OCI-LY1 (cell line): Measurements from ENCODE around the gene CEP78.

Experiments
- H2AFZ ChIP-seq: fragments of 200-600 bp; sonication (generic), shearing (Covaris generic); 2 replicates; pipeline ENCODE4 v1.6.0; 2014; ENCODE audit warnings: antibody characterized with exemption, mild to moderate bottlenecking, low read length
- H3F3A ChIP-seq: fragments of 200-600 bp; sonication (generic), shearing (Covaris generic); 2 replicates; pipeline ENCODE4 v1.6.0; 2014; ENCODE audit warnings: mild to moderate bottlenecking, antibody characterized with exemption, low read length, moderate library complexity; ENCODE audit not compliant: insufficient read depth
- H3K27ac ChIP-seq: fragments of 200-600 bp; sonication (generic); 2 replicates; pipeline ENCODE4 v1.5.1; 2014; ENCODE audit warnings: low read length, mixed run types, mild to moderate bottlenecking, low read depth; ENCODE audit not compliant: poor library complexity, severe bottlenecking
- H3K27me3 ChIP-seq: fragments of 200-600 bp; sonication (generic); 2 replicates; pipeline ENCODE4 v1.6.0; 2014; ENCODE audit warnings: antibody characterized with exemption, mild to moderate bottlenecking, low read length, moderate library complexity; ENCODE audit not compliant: insufficient read depth
- H3K36me3 ChIP-seq: fragments of 200-600 bp; sonication (generic); 2 replicates; pipeline ENCODE4 v1.6.1; 2014; ENCODE audit warnings: mild to moderate bottlenecking, antibody characterized with exemption, low read length, moderate library complexity, mixed read lengths; ENCODE audit not compliant: insufficient read depth
- H3K4me1 ChIP-seq: fragments of 200-600 bp; sonication (generic); 2 replicates; pipeline ENCODE4 v1.5.1; 2014; ENCODE audit warnings: mild to moderate bottlenecking, low read length, moderate library complexity; ENCODE audit not compliant: insufficient read depth, severe bottlenecking
- H3K4me2 ChIP-seq: fragments of 200-600 bp; sonication (generic), shearing (Covaris generic); 2 replicates; pipeline ENCODE4 v1.6.1; 2014; ENCODE audit warnings: low read length
- H3K4me3 ChIP-seq: fragments of 200-600 bp; sonication (generic); 2 replicates; pipeline ENCODE4 v1.5.1; 2014; ENCODE audit warnings: low read length, low read depth, mild to moderate bottlenecking, mixed read lengths; ENCODE audit not compliant: poor library complexity, severe bottlenecking
- H3K79me2 ChIP-seq: fragments of 200-600 bp; shearing (Covaris generic); 2 replicates; pipeline ENCODE4 v1.6.1; 2016; ENCODE audit warnings: mixed run types, low read length, mixed read lengths; ENCODE audit not compliant: insufficient read depth
- H3K9ac ChIP-seq: fragments of 200-600 bp; sonication (generic), shearing (Covaris generic); 2 replicates; pipeline ENCODE4 v1.6.1; 2014; ENCODE audit warnings: mild to moderate bottlenecking, low read length, mixed read lengths
- H3K9me2 ChIP-seq: fragments of 200-600 bp; sonication (generic), shearing (Covaris generic); 2 replicates; pipeline ENCODE4 v1.6.1; 2014; ENCODE audit warnings: low read depth, mild to moderate bottlenecking, low read length, mixed read lengths
- H3K9me3 ChIP-seq: fragments of 200-600 bp; shearing (Covaris generic); 2 replicates; pipeline ENCODE4 v1.6.1; 2014; ENCODE audit warnings: low read length, mixed read lengths
- H4K20me1 ChIP-seq: fragments of 200-600 bp; sonication (generic), shearing (Covaris generic); 2 replicates; pipeline ENCODE4 v1.6.0; 2016; ENCODE audit warnings: mild to moderate bottlenecking, low read length; ENCODE audit not compliant: insufficient read depth
- EZH2 ChIP-seq: fragments of 200-600 bp; sonication (generic), shearing (Covaris generic); IDR thresholded peaks from 2 replicates; pipeline ENCODE4 v1.8.0; 2017; ENCODE audit warnings: borderline replicate concordance, mixed run types, mild to moderate bottlenecking, antibody characterized with exemption, low read length, moderate library complexity, mixed read lengths
- TF ChIP-seq, protein P1 (sequence below): fragments of 200-600 bp; sonication (generic), shearing (Covaris generic); IDR thresholded peaks from 2 replicates; pipeline ENCODE4 v1.5.1; 2017; ENCODE audit warnings: mild to moderate bottlenecking, antibody characterized with exemption, low read length, moderate library complexity, mixed read lengths

Gene CEP78

DNA sequence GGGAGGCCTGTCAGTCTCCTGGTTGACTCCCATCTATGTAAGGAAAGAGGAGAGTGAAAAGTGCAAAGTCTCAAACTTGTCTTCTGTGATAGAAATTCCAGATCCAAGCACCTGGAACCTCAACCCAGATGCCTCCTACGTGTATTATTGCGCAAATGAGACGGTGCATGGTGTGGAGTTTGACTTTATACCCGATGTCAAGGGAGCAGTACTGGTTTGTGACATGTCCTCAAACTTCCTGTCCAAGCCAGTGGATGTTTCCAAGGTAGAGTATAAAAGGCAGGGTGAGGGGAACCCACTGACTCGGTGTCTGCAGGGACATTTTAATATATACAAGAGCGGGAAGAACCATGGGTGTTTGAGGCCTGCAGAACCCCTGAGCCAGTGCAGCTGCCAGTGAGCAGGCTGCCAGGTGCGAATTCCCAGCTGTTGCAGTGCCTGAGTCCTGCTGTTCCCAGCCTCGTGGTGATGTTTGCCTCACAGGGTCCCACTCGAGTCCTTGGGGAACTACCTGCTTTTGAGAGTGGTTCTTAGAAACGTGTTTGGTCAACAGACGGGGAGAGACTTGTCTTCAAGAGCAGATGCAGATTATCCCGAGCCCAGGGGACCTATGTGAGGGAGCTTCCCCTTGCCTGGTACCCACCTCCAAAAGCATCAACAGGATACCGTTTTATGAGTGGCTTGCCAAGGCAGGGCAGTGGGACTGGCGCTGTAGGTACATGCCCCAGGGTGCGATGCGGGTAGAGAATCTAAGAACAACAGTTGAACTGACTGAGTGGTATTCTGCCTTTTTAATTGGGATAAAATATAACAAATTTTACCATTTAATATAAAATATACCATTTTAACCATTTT is 70.6 kb downstream of the CEP78 start:
- H3F3A ChIP-seq: no peaks in the 10 kb centered on the region
- peaks cover 81% of the 10 kb centered on the region for H3K36me3 ChIP-seq
- H3K9ac ChIP-seq: no peak overlapping the region
- H4K20me1 ChIP-seq: no peaks in the 10 kb centered on the region
- H3K9me2 ChIP-seq: no peaks in the 10 kb centered on the region
- H3K27me3 ChIP-seq: no peaks in the 10 kb centered on the region
- H3K9me3 ChIP-seq: no peaks in the 10 kb centered on the region
- TF ChIP-seq, protein P1, sequence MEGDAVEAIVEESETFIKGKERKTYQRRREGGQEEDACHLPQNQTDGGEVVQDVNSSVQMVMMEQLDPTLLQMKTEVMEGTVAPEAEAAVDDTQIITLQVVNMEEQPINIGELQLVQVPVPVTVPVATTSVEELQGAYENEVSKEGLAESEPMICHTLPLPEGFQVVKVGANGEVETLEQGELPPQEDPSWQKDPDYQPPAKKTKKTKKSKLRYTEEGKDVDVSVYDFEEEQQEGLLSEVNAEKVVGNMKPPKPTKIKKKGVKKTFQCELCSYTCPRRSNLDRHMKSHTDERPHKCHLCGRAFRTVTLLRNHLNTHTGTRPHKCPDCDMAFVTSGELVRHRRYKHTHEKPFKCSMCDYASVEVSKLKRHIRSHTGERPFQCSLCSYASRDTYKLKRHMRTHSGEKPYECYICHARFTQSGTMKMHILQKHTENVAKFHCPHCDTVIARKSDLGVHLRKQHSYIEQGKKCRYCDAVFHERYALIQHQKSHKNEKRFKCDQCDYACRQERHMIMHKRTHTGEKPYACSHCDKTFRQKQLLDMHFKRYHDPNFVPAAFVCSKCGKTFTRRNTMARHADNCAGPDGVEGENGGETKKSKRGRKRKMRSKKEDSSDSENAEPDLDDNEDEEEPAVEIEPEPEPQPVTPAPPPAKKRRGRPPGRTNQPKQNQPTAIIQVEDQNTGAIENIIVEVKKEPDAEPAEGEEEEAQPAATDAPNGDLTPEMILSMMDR: no peak
- no peak for TF ChIP-seq EZH2
- H3K27ac ChIP-seq: no peak overlapping the region
- no peaks in the 10 kb centered on the region for H3K79me2 ChIP-seq
- no peaks in the 10 kb centered on the region for H3K4me1 ChIP-seq
- H3K4me3 ChIP-seq: no peak overlapping the region
- no peak overlapping the region for H2AFZ ChIP-seq
- no peak overlapping the region for H3K4me2 ChIP-seq

DNA sequence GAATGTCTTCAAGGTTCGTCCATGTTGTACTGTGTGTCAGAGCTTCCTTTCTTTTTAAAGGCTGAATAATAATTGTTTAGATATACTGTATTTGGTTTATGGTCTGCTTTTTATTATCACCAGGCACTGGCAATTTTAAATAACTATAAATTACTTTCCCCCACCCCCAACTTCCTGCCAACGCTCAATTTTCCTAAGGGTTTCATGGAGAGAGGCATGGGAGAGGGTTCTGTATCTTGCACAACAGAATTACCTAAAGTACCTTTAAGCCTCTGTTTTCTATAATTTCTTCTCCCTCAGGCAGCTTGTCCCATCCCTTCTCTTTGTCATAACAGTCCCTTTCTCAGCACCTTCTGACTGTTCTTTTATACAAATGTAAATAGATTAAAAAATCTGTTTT is 71.5 kb downstream of the CEP78 start:
- H3K36me3 ChIP-seq: peaks cover 75% of the 10 kb centered on the region

DNA sequence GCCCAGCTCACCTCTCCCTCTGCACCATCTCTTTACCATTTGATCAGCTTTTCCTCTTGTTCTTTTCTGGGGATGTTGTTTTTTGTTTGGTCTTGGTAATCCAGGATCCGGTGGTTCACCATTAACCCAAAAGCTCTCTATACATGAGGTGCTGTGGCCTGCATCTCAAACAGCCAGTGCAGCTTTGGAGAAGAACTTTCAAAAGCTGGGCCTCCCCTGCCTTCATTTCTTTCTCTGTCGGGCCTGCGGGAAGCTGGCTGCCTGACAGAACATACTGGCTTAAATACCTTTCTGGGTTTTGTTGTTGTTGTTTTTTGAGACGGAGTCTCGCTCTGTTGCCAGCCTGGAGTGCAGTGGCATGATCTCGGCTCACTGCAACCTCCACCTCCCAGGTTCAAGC is 73.2 kb downstream of the CEP78 start:
- Histone ChIP-seq H3K27me3 (no peaks in the 10 kb centered on the region), H2AFZ (no peak overlapping the region), H3K4me3 (no peak overlapping the region), H3K9me2 (no peaks in the 10 kb centered on the region), H3K9ac (no peak overlapping the region), H3K9me3 (no peaks in the 10 kb centered on the region), H3K36me3 (peaks cover 68% of the 10 kb centered on the region), H3K27ac (no peak overlapping the region), H4K20me1 (no peaks in the 10 kb centered on the region), H3K4me1 (no peaks in the 10 kb centered on the region), H3K4me2 (no peak overlapping the region), H3K79me2 (no peaks in the 10 kb centered on the region), H3F3A (no peaks in the 10 kb centered on the region)
- TF ChIP-seq EZH2: no peak
- TF ChIP-seq, protein P1: no peak

More for the DNA sequence above, 71.5 kb downstream of the CEP78 start:
- Histone ChIP-seq H3K27ac (no peak overlapping the region), H3K9me3 (no peaks in the 10 kb centered on the region), H3K4me1 (no peaks in the 10 kb centered on the region), H3K9ac (no peak overlapping the region), H3F3A (no peaks in the 10 kb centered on the region), H3K4me3 (no peak overlapping the region), H3K4me2 (no peak overlapping the region), H4K20me1 (no peaks in the 10 kb centered on the region), H2AFZ (no peak overlapping the region), H3K27me3 (no peaks in the 10 kb centered on the region), H3K9me2 (no peaks in the 10 kb centered on the region), H3K79me2 (no peaks in the 10 kb centered on the region)
- no peak for TF ChIP-seq EZH2
- TF ChIP-seq, protein P1: no peak
